CD8-positive, alpha-beta memory T cell (primary cell): ENCODE measurements around the gene TDO2. TPM values are rescaled to one million over a fixed set of nuclear protein-coding genes. Genes with fewer than 3 reads are reported as not detected.
"Not testable (repeated sequence)": the region's sequence is repeated elsewhere in the genome, so short reads cannot be mapped to it uniquely, and the experiment has no call there.

ENCODE experiments used
- CTCF ChIA-PET: fragments of 350-600 bp; sonication (Branson Sonifier 250); formaldehyde crosslinking; loops from one replicate; lab custom pipeline; 2021; ENCODE audit warnings: antibody characterized with exemption; lab: Charles Lee
- POLR2A ChIA-PET: fragments of 350-600 bp; sonication (Branson Sonifier 250); formaldehyde crosslinking; loops from one replicate; lab custom pipeline; 2021; ENCODE audit warnings: antibody characterized with exemption; lab: Charles Lee
- DNase-seq, 5 donors: peaks; one replicate each; pipeline versions ENCODE4 v3.0.0 to v3.0.0-alpha.2; 2020 to 2022; ENCODE audit warnings: mixed read lengths in 1 of 5
- H3K27ac ChIP-seq: one replicate; pipeline ENCODE4 v1.7.0; 2013; ENCODE audit warnings: low read depth, mild to moderate bottlenecking, low read length, moderate library complexity
- H3K27me3 ChIP-seq: 2 replicates; pipeline ENCODE4 v1.7.0; 2013; ENCODE audit warnings: low read length, mild to moderate bottlenecking; ENCODE audit not compliant: insufficient read depth, poor library complexity, severe bottlenecking
- H3K36me3 ChIP-seq: 2 replicates; pipeline ENCODE4 v1.7.0; 2013; ENCODE audit warnings: mild to moderate bottlenecking, low read length, moderate library complexity; ENCODE audit not compliant: insufficient read depth
- H3K4me1 ChIP-seq: 2 replicates; pipeline ENCODE4 v1.7.0; 2013; ENCODE audit warnings: mild to moderate bottlenecking, low read length, moderate library complexity; ENCODE audit not compliant: insufficient read depth
- H3K4me3 ChIP-seq: 2 replicates; pipeline ENCODE4 v1.7.0; 2013; ENCODE audit warnings: mild to moderate bottlenecking, low read length
- H3K9me3 ChIP-seq: 2 replicates; pipeline ENCODE4 v1.7.0; 2013; ENCODE audit warnings: mild to moderate bottlenecking, low read length
- H3K27ac Mint-ChIP-seq, 8 donors: one replicate each; pipeline ENCODE4 v1.8.0; 2020 to 2021; ENCODE audit warnings: mixed read lengths in 8 of 8, mild to moderate bottlenecking in 6 of 8, inconsistent platforms in 3 of 8, moderate library complexity in 3 of 8
- H3K27me3 Mint-ChIP-seq, 2 donors: one replicate each; pipeline ENCODE4 v1.8.0; 2020 to 2021; ENCODE audit warnings: mixed read lengths in 2 of 2, mild to moderate bottlenecking in 1 of 2, moderate library complexity in 1 of 2
- H3K36me3 Mint-ChIP-seq, 3 donors: one replicate each; pipeline ENCODE4 v1.8.0; 2020 to 2021; ENCODE audit warnings: mixed read lengths in 3 of 3, inconsistent platforms in 1 of 3, mild to moderate bottlenecking in 1 of 3
- H3K4me1 Mint-ChIP-seq, 3 donors: one replicate each; pipeline ENCODE4 v1.8.0; 2020 to 2021; ENCODE audit warnings: mixed read lengths in 3 of 3, inconsistent platforms in 1 of 3, mild to moderate bottlenecking in 1 of 3
- H3K4me3 Mint-ChIP-seq, 7 donors: one replicate each; pipeline ENCODE4 v1.8.0; 2020 to 2021; ENCODE audit warnings: mixed read lengths in 7 of 7, mild to moderate bottlenecking in 6 of 7, moderate library complexity in 4 of 7, inconsistent platforms in 2 of 7
- H3K9me3 Mint-ChIP-seq, 5 donors: one replicate each; pipeline ENCODE4 v1.8.0; 2020 to 2022; ENCODE audit warnings: mixed read lengths in 5 of 5, mild to moderate bottlenecking in 3 of 5, moderate library complexity in 2 of 5, inconsistent platforms in 1 of 5
- polyA plus RNA-seq: library from polyadenylated mRNA; unstranded; fragments of 300-500 nt; fragmentation: Illumina TruSeq; gene quantifications from one replicate; pipeline ENCODE4 v1.2.3, GENCODE V29; 2021
- total RNA-seq, 2 experiments: library from RNA; stranded (reverse); gene quantifications; one replicate each; pipeline ENCODE4 v1.2.3, GENCODE V29; 2021

TDO2 gene
- total and polyA plus RNA-seq, 3 experiments from 2014 or later, result not detected

GRCh38 chr4:155898371-155898770, 5.1 kb upstream of the TDO2 start:
- CTCF ChIA-PET, H3K4me1 Mint-ChIP-seq, H3K4me3 ChIP-seq, H3K4me1 ChIP-seq, H3K27ac ChIP-seq, POLR2A ChIA-PET, H3K27me3 Mint-ChIP-seq, H3K9me3 ChIP-seq, H3K27ac Mint-ChIP-seq, DNase-seq, H3K36me3 ChIP-seq, H3K36me3 Mint-ChIP-seq, H3K4me3 Mint-ChIP-seq, H3K27me3 ChIP-seq: not testable (repeated sequence)
- peaks cover 11 to 15% (median 13%) of the 10 kb centered on the region in 5 donors for H3K9me3 Mint-ChIP-seq

GRCh38 chr4:155899891-155900290, 3.6 kb upstream of the TDO2 start:
- Mint-ChIP-seq H3K36me3 (no peaks in the 10 kb centered on the region), H3K27me3 (no peaks in the 10 kb centered on the region), H3K27ac (no peak overlapping the region), H3K4me1 (no peaks in the 10 kb centered on the region), H3K9me3 (peaks cover 11 to 14% (median 12%) of the 10 kb centered on the region in 5 donors), H3K4me3 (no peak overlapping the region)
- Histone ChIP-seq H3K36me3 (no peaks in the 10 kb centered on the region), H3K27me3 (no peaks in the 10 kb centered on the region), H3K27ac (no peak overlapping the region), H3K4me3 (no peak overlapping the region), H3K4me1 (no peaks in the 10 kb centered on the region), H3K9me3 (no peaks in the 10 kb centered on the region)
- DNase-seq, result no peak
- ChIA-PET POLR2A (no interaction called here), CTCF (no interaction called here)

- Histone ChIP-seq H3K4me1 (no peaks in the 10 kb centered on the region), H3K27me3 (no peaks in the 10 kb centered on the region), H3K4me3 (no peak overlapping the region), H3K27ac (no peak overlapping the region), H3K9me3 (no peaks in the 10 kb centered on the region), H3K36me3 (no peaks in the 10 kb centered on the region)
- CTCF ChIA-PET, result no interaction called here
- no peaks in the 10 kb centered on the region for H3K4me1 Mint-ChIP-seq
- no peak overlapping the region for H3K27ac Mint-ChIP-seq
- no peak for DNase-seq
- no peak overlapping the region for H3K4me3 Mint-ChIP-seq
- no peaks in the 10 kb centered on the region for H3K36me3 Mint-ChIP-seq
- POLR2A ChIA-PET, result no interaction called here
- H3K9me3 Mint-ChIP-seq, result peaks cover 9 to 14% (median 12%) of the 10 kb centered on the region in 5 donors
- no peaks in the 10 kb centered on the region for H3K27me3 Mint-ChIP-seq
Observed at GRCh38 chr4:155900381-155900780, 3.1 kb upstream of the TDO2 start.

GRCh38 chr4:155901013-155901412, 2.5 kb upstream of the TDO2 start:
- POLR2A ChIA-PET, result no interaction called here

GRCh38 chr4:155904331-155904730, 835 bp downstream of the TDO2 start:
- Histone ChIP-seq H3K4me3 (no peak overlapping the region), H3K9me3 (no peaks in the 10 kb centered on the region), H3K27me3 (no peaks in the 10 kb centered on the region), H3K4me1 (no peaks in the 10 kb centered on the region), H3K36me3 (no peaks in the 10 kb centered on the region), H3K27ac (no peak overlapping the region)
- H3K27ac Mint-ChIP-seq, result no peak overlapping the region
- no peaks in the 10 kb centered on the region for H3K36me3 Mint-ChIP-seq
- H3K4me3 Mint-ChIP-seq, result no peak overlapping the region
- no peak for DNase-seq
- H3K9me3 Mint-ChIP-seq, result no peaks in the 10 kb centered on the region
- CTCF ChIA-PET, result no interaction called here
- H3K4me1 Mint-ChIP-seq, result no peaks in the 10 kb centered on the region
- POLR2A ChIA-PET, result no interaction called here
- H3K27me3 Mint-ChIP-seq, result peaks cover 0 to 14% of the 10 kb centered on the region in 2 donors

More at GRCh38 chr4:155901013-155901412, 2.5 kb upstream of the TDO2 start:
- Mint-ChIP-seq H3K4me1 (no peaks in the 10 kb centered on the region), H3K9me3 (peaks cover 8 to 14% (median 12%) of the 10 kb centered on the region in 5 donors), H3K4me3 (no peak overlapping the region), H3K27ac (no peak overlapping the region), H3K36me3 (no peaks in the 10 kb centered on the region), H3K27me3 (no peaks in the 10 kb centered on the region)
- H3K27me3 ChIP-seq, result no peaks in the 10 kb centered on the region
- CTCF ChIA-PET, result no interaction called here
- H3K27ac ChIP-seq, result no peak overlapping the region
- H3K9me3 ChIP-seq, result no peaks in the 10 kb centered on the region
- H3K4me1 ChIP-seq, result no peaks in the 10 kb centered on the region
- no peak for DNase-seq
- H3K36me3 ChIP-seq, result no peaks in the 10 kb centered on the region
- H3K4me3 ChIP-seq, result no peak overlapping the region

GRCh38 chr4:155906554-155907247, 3.2 kb downstream of the TDO2 start:
- Mint-ChIP-seq H3K36me3 (no peaks in the 10 kb centered on the region), H3K27me3 (peaks cover 2 to 20% of the 10 kb centered on the region in 2 donors), H3K27ac (no peak overlapping the region), H3K4me3 (no peak overlapping the region), H3K9me3 (no peaks in the 10 kb centered on the region), H3K4me1 (no peaks in the 10 kb centered on the region)
- ChIA-PET CTCF (no interaction called here), POLR2A (no interaction called here)
- no peak overlapping the region for H3K27ac ChIP-seq
- no peaks in the 10 kb centered on the region for H3K9me3 ChIP-seq
- no peaks in the 10 kb centered on the region for H3K36me3 ChIP-seq
- no peak overlapping the region for H3K4me3 ChIP-seq
- no peak for DNase-seq
- no peaks in the 10 kb centered on the region for H3K27me3 ChIP-seq
- no peaks in the 10 kb centered on the region for H3K4me1 ChIP-seq

- no peaks in the 10 kb centered on the region for H3K9me3 Mint-ChIP-seq
- H3K27ac ChIP-seq, result no peak overlapping the region
- ChIA-PET CTCF (no interaction called here), POLR2A (no interaction called here)
- H3K4me3 Mint-ChIP-seq, result no peak overlapping the region
- peaks cover 2 to 20% of the 10 kb centered on the region in 2 donors for H3K27me3 Mint-ChIP-seq
- H3K4me1 Mint-ChIP-seq, result no peaks in the 10 kb centered on the region
- no peak overlapping the region for H3K4me3 ChIP-seq
- H3K36me3 ChIP-seq, result no peaks in the 10 kb centered on the region
- DNase-seq, result no peak
- no peak overlapping the region for H3K27ac Mint-ChIP-seq
- no peaks in the 10 kb centered on the region for H3K9me3 ChIP-seq
- H3K27me3 ChIP-seq, result no peaks in the 10 kb centered on the region
- no peaks in the 10 kb centered on the region for H3K4me1 ChIP-seq
- H3K36me3 Mint-ChIP-seq, result no peaks in the 10 kb centered on the region
Observed at GRCh38 chr4:155907556-155907955, 4.1 kb downstream of the TDO2 start.

GRCh38 chr4:155908187-155909139, 5.0 kb downstream of the TDO2 start:
- H3K36me3 Mint-ChIP-seq, result no peaks in the 10 kb centered on the region
- H3K4me3 ChIP-seq, result no peak overlapping the region
- no peaks in the 10 kb centered on the region for H3K9me3 ChIP-seq
- H3K27me3 Mint-ChIP-seq, result peaks cover 2 to 20% of the 10 kb centered on the region in 2 donors
- ChIA-PET POLR2A (no interaction called here), CTCF (no interaction called here)
- H3K36me3 ChIP-seq, result no peaks in the 10 kb centered on the region
- no peak overlapping the region for H3K4me3 Mint-ChIP-seq
- H3K4me1 ChIP-seq, result no peaks in the 10 kb centered on the region
- peak overlapping the region in 1 of 8 donors; percentile 1 for H3K27ac Mint-ChIP-seq
- no peaks in the 10 kb centered on the region for H3K4me1 Mint-ChIP-seq
- no peak for DNase-seq
- no peaks in the 10 kb centered on the region for H3K9me3 Mint-ChIP-seq
- no peaks in the 10 kb centered on the region for H3K27me3 ChIP-seq
- H3K27ac ChIP-seq, result no peak overlapping the region
